GM18517 (cell line): ENCODE data around the gene FAM156A.
"Not testable (repeated sequence)": the region's sequence is repeated elsewhere in the genome, so short reads cannot be mapped to it uniquely, and the experiment has no call there.

ENCODE experiments used
- ATAC-seq: cut with Tn5 transposase; IDR thresholded peaks from one replicate; pipeline ENCODE4 v1.9.1; 2021; ENCODE audit warnings: mild to moderate bottlenecking, moderate library complexity; ENCODE audit not compliant: unreplicated experiment

FAM156A gene, protein sequence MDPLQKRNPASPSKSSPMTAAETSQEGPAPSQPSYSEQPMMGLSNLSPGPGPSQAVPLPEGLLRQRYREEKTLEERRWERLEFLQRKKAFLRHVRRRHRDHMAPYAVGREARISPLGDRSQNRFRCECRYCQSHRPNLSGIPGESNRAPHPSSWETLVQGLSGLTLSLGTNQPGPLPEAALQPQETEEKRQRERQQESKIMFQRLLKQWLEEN

DNA sequence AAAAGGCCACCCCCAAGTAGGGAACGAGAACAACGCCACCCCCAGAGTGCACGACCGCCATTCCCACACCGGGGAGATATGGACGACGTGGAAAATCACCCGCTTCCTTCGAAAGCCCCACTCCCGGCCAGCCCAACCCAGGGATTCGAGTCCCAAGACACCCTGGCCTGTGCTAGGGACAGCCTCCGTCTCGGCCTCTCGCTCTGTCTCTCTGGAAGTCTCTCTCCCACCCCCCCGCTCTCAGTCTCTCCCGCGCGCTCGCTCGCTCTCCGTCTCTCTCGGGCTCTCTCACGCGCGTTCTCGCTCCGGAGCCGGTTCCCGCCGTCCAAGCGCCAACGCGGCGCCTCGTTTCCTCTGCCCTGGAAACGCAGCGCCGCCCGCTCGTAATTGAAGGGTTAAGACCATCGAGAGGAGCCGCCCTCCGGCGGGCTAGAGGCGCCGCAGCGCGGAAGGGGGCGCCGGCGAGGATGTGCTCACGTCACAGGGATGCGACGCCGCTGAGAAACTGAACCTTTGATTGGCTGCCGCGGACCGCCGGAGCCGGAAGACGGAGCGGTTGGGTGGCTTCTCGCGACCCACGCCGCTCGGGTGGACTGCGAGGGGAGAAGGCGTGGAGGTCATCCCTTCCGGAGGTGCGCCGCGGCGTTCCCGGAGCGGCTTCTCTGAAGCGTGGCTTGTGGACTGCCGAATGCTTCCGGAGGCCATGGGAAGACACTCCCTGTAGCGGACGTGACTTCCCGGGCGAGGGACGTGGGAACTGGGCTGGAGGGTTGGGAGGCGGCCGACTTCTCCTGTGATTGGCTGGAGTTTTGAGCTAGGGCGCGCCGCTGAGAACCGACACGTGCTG, at the start of gene FAM156A:
Gene FAM156A (minus strand): TSS at position 406 of the 847 bp plus-strand sequence. CDS start 9,930 bp downstream, outside the sequence.
- ATAC-seq = peak; percentile 79

DNA sequence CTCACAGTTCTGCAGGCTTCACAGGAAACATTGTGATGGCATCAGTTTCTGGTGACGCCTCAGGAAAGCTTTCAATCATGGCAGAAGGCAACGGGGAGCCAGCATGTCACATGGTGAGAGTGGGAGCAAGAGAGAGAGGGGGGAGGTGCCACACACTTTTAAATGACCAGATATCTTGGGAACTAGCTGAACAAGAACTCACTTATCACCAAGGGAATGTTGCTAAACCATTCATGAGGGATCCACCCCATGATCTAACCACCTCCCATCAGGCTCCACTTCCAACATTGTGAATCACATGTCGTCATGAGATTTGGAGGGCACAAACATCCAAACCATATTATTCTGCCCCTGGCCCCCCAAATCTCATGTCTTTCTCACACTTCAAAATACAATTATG, 47.0 kb upstream of the FAM156A start:
- ATAC-seq = no peak

DNA sequence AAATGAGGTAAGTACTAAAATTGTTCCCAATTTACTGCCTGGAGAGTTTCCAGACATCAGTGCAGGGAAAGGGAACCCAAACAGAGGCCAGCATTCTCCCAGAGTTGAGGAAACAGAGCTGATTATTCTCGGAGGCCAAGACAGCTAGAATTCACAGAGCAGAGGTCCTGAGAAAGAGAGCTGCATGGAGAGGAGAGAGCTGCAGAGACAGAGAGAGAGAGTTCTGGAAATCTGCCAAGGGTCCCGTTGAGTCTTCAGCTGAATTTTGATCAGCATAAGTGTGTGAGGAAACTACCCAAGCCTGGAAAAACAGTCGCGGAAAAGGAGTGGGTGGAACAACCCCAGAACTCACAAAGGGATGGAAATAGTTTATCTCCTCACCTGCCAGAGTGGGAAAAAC, 46.5 kb upstream of the FAM156A start:
- ATAC-seq = no peak

DNA sequence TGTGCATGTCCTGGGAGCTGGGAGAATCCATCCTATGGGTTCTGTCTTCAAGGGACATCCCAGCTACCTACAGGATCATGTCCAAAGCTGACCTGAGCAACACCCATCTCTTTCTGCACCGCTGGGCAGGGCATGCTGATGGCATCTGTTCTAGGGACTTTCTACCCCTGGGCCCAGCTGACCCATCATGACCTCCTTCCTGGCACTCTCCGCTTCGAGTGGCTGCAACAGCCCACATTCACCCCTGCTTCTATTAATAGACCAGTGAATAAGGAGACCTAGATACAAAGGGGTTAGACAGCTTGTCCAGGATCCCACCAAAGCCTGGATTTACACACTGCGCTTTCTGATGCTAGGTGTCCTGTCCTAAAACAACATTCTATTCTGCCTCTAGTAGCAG, 45.7 kb upstream of the FAM156A start:
- no peak for ATAC-seq

DNA sequence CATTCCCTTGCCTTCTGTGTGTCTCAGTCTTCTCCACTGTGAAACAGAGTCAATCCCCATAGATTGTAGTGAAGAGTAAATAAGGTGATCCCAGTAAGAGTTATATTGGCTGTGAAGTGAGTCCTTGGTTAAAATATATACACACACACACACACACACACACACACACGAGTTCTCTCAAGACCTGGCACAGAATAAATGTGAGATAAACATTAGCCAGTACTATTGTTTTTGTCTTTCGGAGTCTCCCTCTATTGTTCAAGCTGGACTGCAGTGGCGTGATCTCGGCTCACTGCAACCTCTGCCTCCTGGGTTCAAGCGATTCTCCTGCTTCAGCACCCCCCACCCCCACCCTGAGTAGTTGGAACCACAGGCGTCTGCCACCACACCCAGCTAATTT, 44.8 kb upstream of the FAM156A start:
- no peak for ATAC-seq

DNA sequence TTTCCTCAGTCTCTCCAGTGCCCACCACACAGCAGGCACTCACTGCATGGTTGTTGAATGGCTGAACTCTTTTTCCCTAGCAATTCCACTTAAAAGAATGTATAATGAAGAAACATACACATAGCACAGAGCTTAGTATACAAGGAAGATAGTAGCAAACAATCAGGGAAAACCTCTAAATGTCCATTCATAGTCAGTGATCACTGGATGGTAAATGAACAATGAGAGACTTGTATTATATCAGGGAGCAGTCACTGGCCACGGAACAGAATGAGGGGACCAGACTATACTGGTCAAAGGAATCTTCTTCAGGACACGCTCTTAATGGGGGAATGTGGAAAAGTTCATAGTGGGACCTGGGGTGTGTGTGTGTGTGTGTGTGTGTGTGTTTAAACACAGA, 43.6 kb upstream of the FAM156A start:
- no peak for ATAC-seq

DNA sequence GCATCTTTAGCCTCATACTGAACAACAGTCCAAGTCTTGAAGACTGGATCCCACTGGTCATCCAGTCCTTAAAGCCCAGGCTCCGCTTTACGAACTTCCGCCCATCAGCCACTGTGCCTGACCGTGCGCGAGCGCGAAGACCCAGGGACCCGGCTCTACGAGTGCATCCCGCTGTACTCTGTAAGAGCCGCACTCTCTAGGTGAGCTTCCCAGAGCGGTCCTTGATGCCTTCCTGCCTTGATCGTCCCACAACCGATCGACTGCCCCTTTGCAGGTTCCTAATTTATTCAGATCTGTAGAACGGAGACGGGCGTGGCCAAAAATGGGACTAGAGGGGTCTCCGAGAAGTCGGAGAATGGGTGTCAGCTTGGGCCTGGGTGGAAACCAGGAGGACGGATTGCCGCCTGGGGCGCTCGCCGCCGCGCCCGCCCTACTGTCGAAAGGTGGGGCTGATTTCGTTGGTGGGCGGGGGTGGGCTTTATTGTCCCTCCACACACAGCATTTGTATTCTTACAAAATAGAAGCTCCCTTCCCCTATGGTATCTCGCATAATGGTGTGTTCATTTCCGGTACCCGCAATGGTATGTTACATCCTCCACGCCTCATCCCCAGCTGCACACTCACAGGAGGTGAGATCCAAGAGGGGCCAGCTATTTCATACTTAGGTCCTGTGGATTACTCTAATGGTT, 42.3 kb upstream of the FAM156A start:
- no peak for ATAC-seq

DNA sequence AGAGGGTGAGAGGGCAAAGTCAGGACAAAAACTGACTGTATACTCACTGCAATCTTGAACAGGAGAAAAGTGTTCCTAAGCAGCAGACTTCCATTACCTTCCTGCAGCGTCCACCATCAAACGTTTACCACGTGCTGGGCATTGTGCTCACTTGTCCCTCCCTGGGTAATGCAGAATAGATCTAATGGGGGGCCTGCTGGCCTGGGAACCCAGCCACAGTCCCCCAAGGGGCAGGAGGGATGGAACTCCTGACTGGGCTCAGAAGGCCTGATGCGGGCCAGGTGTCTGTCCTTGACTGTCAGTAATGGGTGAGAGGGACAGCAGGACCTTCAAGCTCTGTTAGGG, 37.6 kb upstream of the FAM156A start:
- peak; percentile 10 for ATAC-seq

DNA sequence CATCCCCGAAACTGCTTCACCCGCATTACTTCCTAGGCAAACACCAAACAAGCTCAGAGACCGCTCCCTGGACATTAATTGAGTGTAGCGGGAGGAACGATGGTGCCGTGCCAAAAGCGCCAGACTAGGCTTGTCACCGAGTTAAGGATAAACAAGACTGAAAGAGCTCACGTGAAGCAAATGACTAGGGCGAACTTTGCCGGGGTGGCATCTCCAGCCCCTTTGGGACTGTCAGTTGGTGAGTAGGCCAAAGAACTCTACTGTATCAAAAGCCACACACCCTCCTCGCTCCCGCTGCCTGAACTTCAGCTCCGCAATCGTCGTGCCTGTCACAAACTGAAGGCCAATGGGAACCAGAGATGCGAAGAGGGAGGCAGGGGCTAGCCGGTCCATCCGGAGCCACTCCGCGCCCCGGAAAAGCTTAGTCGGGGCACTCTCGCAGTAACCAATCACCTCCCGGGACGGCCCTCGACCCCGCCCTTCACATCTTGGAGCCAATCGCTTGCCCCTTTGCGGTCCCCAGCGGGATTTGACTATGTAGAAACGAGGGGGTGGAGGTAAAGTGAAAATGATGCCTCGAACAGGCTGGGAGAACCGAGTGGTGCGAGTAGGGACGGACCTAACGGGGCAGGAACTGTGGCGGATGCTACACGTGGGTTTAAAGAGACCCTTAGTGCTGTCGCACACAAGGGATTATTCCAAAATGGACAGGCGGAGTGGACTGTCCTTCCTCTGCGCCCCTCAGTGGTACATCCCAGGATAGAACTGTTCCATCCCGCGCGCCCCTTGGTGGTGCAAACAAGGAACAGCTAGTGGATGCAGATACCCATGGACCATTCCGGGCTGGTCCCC, 37.0 kb upstream of the FAM156A start:
- peak; percentile 91 for ATAC-seq

DNA sequence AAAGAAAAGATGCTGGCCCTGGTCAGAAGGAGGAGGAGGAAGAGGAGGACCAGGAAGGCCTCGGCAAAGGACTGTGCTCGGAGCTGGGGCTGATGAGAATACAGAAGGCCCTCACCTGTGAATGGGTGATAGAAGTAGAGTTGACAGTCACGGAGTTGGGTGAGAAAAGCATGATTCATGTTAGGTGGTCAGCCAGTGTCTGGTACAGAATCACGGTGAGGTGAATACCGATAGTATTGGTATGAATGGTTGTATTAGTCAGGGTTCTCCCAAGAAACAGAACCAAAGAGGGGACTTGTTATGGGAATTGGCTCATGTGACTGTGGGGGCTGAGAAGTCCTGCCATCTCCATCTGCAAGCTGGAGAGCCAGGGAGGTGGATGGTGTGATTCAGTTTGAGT, 32.5 kb upstream of the FAM156A start:
- no peak for ATAC-seq

DNA sequence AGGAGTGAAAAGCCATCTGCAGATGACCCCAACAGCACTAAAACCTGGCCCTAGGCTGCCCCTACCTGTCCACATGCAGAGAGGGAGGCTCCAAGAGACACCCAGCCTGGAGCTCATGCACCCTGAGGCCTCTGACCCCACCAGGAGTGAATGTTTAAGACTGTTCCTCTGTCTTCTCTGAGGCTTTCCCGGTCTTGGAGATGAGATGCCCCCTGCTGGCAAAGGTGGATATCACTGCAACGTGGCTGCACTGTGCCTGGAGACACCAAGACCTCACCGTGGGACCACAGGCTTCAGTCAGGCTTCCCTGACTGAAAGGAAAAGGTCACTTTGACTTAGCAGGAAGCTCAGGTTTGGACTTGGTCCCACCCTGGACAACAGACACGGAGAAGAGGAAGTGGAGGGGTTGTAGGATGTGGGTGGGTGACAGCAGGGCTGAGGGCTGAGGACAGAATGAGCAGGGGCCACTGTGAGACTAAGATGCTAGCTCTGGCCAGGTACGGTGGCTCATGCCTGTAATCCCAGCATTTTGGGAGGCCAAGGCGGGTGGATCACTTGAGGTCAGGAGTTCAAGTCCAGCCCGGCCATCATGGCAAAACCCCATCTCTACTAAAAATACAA, 31.8 kb upstream of the FAM156A start:
- not testable (repeated sequence) for ATAC-seq

DNA sequence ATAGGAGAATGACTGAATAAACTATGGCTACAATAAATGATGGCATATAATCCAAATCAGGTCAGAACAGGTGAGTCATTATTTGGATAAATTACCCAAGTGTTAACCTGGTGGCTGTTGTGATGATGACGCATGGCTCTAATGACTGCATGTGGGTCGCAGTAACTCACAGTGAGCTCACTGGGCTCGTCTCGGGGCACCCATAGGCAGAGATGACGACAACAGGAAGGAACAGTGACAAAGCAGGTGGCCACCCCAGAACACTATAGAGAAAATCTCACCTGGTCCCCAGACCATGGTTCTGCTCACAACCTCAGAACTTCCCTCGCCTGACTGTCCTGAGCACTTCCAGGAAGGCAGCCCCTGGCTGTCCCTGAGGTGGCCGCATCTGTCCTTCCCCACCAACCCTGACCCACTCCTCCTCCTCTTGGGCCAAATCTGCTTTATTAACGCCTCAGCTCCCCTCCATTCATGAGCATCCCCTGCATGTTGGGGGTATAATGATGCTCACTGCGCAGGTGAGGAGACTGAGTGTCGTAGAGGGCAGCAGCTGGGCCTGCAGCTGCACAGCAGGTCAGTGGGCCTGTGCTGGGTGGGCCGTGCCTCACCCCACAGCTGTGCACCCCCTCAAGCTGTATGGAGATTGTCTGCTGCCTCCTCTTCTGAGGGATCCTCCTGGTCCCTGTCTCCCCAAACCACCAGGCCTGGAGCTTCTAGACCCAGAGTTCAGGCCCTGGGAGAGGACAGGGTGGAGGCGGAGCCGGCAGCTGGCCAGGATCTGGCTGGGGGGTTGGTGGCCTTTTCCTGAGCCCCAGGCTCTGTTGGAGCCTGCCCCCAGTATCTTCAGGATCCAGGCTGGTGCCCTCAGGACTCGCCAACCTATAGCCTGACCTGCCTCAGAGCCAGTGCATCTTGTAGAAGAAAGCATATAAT, 30.9 kb upstream of the FAM156A start:
- no peak for ATAC-seq

DNA sequence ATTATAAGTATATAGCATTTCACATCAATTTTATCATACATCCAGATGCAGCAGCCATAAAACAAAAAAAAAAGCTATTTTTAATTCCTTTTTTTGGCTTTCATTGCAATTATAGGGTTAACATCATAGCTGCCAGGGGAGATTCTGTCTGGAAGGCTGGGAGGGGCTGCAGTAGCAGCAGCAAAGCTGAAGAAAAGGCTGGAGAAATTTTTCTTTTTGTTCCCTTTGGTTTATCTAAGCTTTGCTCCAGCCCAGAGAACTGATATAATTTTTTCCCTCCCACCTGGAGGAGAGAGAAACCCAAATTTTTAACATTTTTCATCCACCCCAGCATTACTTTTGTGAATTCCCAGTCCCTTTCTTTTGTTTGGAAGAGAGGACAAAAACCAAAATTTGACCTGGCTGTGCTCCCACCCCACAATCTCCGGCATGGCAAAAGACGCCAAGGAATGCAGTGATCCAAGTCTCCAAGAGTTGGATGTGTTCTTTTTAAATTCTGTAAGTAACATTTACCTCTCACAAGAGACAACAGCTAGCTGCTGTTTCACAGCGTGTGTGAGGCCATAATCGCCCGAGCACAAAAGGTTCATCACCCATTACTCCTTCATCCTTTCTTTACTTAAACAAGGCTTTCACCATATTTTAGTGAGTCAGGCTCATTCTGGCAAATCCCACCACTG, 25.1 kb upstream of the FAM156A start:
- ATAC-seq = no peak

DNA sequence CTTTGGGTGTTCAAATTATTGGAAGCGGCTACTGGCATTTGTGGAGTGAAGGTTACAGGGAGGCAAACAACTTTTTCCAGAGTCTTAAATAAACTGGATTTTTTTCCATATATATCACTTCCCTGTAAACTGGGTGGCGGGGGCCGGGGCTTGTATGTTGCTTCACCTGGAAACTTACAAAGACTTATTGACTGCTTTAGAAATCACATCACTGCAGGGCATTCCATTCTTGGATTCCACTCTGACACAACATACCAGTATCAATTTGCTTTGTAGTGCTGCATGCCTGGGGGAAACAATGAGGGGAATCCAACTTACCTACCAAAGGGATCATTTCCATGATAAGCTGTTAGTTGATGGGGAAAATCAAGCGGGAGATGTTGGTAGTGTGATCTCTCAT, 21.7 kb upstream of the FAM156A start:
- no peak for ATAC-seq

DNA sequence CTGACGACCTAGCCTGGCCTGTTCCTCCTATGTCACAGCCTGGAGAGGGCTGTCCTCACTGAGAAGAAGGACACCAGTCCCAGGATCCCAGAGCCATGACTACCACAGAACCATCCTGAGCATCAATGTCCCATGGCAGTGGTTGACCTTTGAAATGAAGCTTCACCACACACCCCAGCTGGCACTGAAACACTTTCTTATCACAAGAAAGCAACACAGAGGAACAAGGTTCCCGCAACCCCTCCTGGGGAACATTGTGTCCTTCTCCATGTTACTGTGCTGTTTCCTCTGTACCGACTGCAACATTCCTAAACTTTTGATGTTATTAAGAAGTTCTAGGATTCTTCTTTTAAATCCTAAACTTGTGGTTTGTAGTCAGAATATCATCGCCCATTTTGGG, 21.2 kb upstream of the FAM156A start:
- no peak for ATAC-seq

DNA sequence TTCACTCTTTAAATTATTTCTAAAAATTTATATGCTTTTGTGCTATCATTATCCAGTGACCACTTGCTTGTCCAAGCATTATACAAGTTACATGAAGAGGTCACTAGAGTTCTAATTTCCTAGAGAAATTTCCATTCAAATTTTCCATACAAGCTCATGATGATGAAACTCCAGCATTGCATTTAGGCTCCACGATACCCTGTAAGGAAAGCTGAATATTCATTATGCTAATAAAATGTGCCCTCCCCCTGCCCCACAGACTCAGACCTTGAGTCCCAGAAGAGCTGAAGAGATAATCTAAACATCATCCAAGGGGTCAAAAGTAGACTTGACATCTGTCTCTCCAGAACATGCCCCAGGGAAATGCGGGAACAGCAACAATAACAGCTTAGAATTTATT, 19.6 kb upstream of the FAM156A start:
- no peak for ATAC-seq

DNA sequence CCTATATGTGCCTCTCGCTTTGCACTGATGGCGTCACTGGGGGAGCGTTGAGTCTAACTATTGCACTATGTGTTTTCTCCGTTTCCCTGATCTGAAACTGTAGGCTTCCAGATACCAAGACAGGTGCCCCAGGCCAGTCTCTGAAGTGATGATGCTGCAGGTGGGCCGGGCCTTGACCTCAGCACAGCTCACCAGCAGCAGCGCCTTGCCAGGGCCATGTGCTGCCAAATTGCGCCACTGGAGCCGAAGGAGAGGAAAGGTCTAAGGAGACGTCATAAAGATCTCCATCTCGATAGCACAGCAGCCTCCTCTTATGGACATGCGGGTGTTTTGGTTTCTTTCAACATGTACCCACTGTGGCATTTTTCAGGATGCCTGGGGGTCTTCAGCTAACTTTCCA, 17.3 kb upstream of the FAM156A start:
- not testable (repeated sequence) for ATAC-seq

DNA sequence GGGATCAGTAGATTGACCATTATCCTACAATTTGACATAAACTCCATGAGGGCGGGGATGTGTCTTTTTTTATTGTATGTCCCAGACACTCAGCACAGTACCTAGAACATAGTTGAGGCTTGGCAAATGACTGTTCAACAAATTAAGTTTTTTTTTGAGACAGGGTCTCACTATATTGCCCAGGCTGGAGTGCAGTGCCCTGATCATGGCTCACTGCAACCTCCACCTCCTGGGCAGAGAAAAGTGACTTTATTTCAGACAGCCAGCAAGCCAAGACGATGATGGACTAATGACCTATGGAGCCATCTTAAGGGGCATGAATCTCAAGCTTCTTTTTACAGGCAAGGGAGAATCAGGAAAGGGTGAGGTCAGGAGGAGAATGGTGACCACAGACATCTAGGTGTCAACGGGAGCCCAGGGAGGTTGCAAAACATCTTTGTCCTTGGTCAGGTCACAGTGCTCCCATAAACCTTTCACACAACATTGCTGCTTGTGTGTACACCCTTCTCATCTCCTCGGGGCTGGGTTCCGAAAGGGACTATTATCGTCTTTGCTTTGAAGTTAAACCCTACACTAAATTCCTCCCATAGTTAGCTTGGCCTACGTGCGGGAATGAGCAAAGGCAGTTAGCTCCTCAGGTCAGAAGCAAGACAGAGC, 16.1 kb upstream of the FAM156A start:
- ATAC-seq = not testable (repeated sequence)
